Astrocyte (in vitro differentiated cells and primary cell): ENCODE measurements around the gene PAH. TPM values are rescaled to one million over a fixed set of nuclear protein-coding genes. Genes with fewer than 3 reads are reported as not detected.

Experiments
- DNase-seq: peaks from one replicate; pipeline ENCODE4 v3.0.0-alpha.2; 2010; ENCODE audit warnings: low read depth
- FAIRE-seq: peaks from 2 replicates; lab custom pipeline; 2011; peaks lifted over from hg19 to GRCh38; lab: Jason Lieb, UNC
- H2AFZ ChIP-seq: 2 replicates; pipeline ENCODE4 v1.6.0; 2012; ENCODE audit warnings: low read depth, low read length, inconsistent platforms
- H3K27ac ChIP-seq: 2 replicates; pipeline ENCODE4 v1.5.1; 2011; ENCODE audit warnings: low read depth, low read length, inconsistent platforms
- H3K27me3 ChIP-seq: 2 replicates; pipeline ENCODE4 v1.6.0; 2011; ENCODE audit warnings: low read length, inconsistent platforms; ENCODE audit not compliant: insufficient read depth
- H3K36me3 ChIP-seq: 2 replicates; pipeline ENCODE4 v1.5.1; 2011; ENCODE audit warnings: low read length, inconsistent platforms; ENCODE audit not compliant: insufficient read depth
- H3K4me1 ChIP-seq: 2 replicates; pipeline ENCODE4 v1.5.1; 2011; ENCODE audit warnings: low read length, inconsistent platforms; ENCODE audit not compliant: insufficient read depth
- H3K4me2 ChIP-seq: 2 replicates; pipeline ENCODE4 v1.6.0; 2012; ENCODE audit warnings: low read length, inconsistent platforms
- H3K4me3 ChIP-seq: 2 replicates; pipeline ENCODE4 v1.5.1; 2011; ENCODE audit warnings: low read depth, mild to moderate bottlenecking, low read length, inconsistent platforms; ENCODE audit not compliant: insufficient read depth
- H3K79me2 ChIP-seq: 2 replicates; pipeline ENCODE4 v1.6.0; 2012; ENCODE audit warnings: mild to moderate bottlenecking, low read length, inconsistent platforms; ENCODE audit not compliant: insufficient read depth
- H3K9ac ChIP-seq: 2 replicates; pipeline ENCODE4 v1.6.0; 2012; ENCODE audit warnings: mild to moderate bottlenecking, low read length, inconsistent platforms
- H3K9me3 ChIP-seq: 2 replicates; pipeline ENCODE4 v1.5.1; 2012; ENCODE audit warnings: low read depth, mild to moderate bottlenecking, low read length, inconsistent platforms; ENCODE audit not compliant: insufficient read depth
- H4K20me1 ChIP-seq: 2 replicates; pipeline ENCODE4 v1.6.0; 2012; ENCODE audit warnings: low read length, inconsistent platforms; ENCODE audit not compliant: insufficient read depth
- H3K27ac Mint-ChIP-seq: one replicate; pipeline ENCODE4 v1.8.0; 2021; ENCODE audit warnings: mild to moderate bottlenecking, mixed read lengths; ENCODE audit not compliant: unreplicated experiment
- H3K27me3 Mint-ChIP-seq: one replicate; pipeline ENCODE4 v1.8.0; 2021; ENCODE audit warnings: low read depth, mixed read lengths; ENCODE audit not compliant: unreplicated experiment
- H3K36me3 Mint-ChIP-seq: one replicate; pipeline ENCODE4 v1.8.0; 2021; ENCODE audit warnings: low read depth, mixed read lengths; ENCODE audit not compliant: unreplicated experiment
- H3K4me1 Mint-ChIP-seq: one replicate; pipeline ENCODE4 v1.8.0; 2021; ENCODE audit warnings: low read depth, mixed read lengths; ENCODE audit not compliant: unreplicated experiment
- H3K4me3 Mint-ChIP-seq: one replicate; pipeline ENCODE4 v1.8.0; 2021; ENCODE audit warnings: mild to moderate bottlenecking, moderate library complexity, mixed read lengths; ENCODE audit not compliant: unreplicated experiment
- H3K9me3 Mint-ChIP-seq: one replicate; pipeline ENCODE4 v1.8.0; 2021; ENCODE audit warnings: mild to moderate bottlenecking, mixed read lengths; ENCODE audit not compliant: unreplicated experiment
- EZH2 ChIP-seq: IDR thresholded peaks from 2 replicates; pipeline ENCODE4 v1.6.1; 2012; ENCODE audit warnings: mild to moderate bottlenecking, low read length, inconsistent platforms; ENCODE audit not compliant: insufficient read depth
- total RNA-seq: library from RNA; stranded (reverse); gene quantifications from 2 replicates; pipeline ENCODE4 v1.2.1, GENCODE V29; 2021
- TF ChIP-seq, protein P1 (sequence below): IDR thresholded peaks from 2 replicates; pipeline ENCODE4 v1.5.1; 2011; ENCODE audit warnings: low read depth, mild to moderate bottlenecking, inconsistent platforms, low read length, moderate library complexity; ENCODE audit not compliant: insufficient read depth

The PAH gene
- total RNA-seq, 1 donor from 2014 or later = not detected

DNA sequence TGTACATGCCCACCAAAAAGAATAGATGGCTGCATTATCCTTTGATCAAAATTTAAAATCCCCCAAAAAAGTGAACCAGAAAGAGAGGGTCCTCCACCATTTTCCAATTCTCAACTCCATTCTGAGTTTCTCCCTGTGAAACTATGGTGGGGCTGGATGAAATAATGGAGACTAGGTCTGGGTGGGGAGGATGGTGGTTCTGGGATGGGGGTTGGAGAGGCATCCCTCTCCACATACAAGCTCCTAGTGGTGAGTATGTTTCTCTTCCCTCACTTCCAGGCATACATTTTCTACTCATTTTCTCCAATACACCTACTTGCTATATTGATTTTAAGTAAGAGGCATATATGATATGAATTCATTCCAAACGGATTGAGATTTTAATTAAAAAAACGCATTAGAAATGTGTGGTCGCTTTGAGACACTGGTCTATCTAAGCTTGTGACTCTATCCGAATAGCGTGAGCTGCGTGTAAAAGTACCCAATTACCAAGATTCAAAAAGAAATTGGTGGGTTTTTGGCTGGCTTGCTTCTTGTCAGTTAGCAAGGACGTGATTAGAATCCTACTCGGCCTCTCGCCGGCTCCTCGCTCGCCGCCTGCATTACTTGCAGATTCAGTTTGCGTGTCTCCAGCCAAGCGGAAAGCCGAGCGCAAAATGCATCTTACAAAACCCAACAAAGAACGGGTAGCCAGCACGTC, 43.9 kb upstream of the PAH start:
- Histone ChIP-seq H3K4me1 (no peaks in the 10 kb centered on the region), H3K4me2 (peak overlapping the region; percentile 54), H3K79me2 (no peaks in the 10 kb centered on the region), H3K9ac (no peak overlapping the region), H4K20me1 (no peaks in the 10 kb centered on the region), H3K27me3 (peaks cover 79% of the 10 kb centered on the region), H3K4me3 (no peak overlapping the region), H2AFZ (no peak overlapping the region), H3K9me3 (no peaks in the 10 kb centered on the region), H3K36me3 (no peaks in the 10 kb centered on the region), H3K27ac (no peak overlapping the region)
- Mint-ChIP-seq H3K9me3 (peaks cover 15% of the 10 kb centered on the region), H3K36me3 (no peaks in the 10 kb centered on the region), H3K4me1 (peaks cover 10% of the 10 kb centered on the region), H3K4me3 (no peak overlapping the region), H3K27ac (no peak overlapping the region), H3K27me3 (peaks cover 83% of the 10 kb centered on the region)
- TF ChIP-seq, protein P1, sequence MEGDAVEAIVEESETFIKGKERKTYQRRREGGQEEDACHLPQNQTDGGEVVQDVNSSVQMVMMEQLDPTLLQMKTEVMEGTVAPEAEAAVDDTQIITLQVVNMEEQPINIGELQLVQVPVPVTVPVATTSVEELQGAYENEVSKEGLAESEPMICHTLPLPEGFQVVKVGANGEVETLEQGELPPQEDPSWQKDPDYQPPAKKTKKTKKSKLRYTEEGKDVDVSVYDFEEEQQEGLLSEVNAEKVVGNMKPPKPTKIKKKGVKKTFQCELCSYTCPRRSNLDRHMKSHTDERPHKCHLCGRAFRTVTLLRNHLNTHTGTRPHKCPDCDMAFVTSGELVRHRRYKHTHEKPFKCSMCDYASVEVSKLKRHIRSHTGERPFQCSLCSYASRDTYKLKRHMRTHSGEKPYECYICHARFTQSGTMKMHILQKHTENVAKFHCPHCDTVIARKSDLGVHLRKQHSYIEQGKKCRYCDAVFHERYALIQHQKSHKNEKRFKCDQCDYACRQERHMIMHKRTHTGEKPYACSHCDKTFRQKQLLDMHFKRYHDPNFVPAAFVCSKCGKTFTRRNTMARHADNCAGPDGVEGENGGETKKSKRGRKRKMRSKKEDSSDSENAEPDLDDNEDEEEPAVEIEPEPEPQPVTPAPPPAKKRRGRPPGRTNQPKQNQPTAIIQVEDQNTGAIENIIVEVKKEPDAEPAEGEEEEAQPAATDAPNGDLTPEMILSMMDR = no peak
- TF ChIP-seq EZH2 = peak; percentile 12
- DNase-seq = no peak
- FAIRE-seq = no peak

DNA sequence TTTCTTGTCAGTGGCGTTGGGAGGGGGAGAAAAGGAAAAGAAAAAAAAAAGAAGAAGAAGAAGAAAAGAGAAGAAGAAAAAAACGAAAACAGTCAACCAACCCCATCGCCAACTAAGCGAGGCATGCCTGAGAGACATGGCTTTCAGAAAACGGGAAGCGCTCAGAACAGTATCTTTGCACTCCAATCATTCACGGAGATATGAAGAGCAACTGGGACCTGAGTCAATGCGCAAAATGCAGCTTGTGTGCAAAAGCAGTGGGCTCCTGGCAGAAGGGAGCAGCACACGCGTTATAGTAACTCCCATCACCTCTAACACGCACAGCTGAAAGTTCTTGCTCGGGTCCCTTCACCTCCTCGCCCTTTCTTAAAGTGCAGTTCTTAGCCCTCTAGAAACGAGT, 42.3 kb upstream of the PAH start:
- Histone ChIP-seq H3K9ac (no peak overlapping the region), H3K4me2 (no peak overlapping the region), H2AFZ (no peak overlapping the region), H3K27ac (no peak overlapping the region), H3K36me3 (no peaks in the 10 kb centered on the region), H3K79me2 (no peaks in the 10 kb centered on the region), H3K27me3 (peaks cover 81% of the 10 kb centered on the region), H3K4me3 (no peak overlapping the region), H3K9me3 (no peaks in the 10 kb centered on the region), H3K4me1 (no peaks in the 10 kb centered on the region), H4K20me1 (no peaks in the 10 kb centered on the region)
- H3K27ac Mint-ChIP-seq = peak overlapping the region; percentile 16
- H3K4me3 Mint-ChIP-seq = no peak overlapping the region
- TF ChIP-seq, protein P1 = no peak
- no peak for TF ChIP-seq EZH2
- H3K9me3 Mint-ChIP-seq = peaks cover 15% of the 10 kb centered on the region
- H3K27me3 Mint-ChIP-seq = peaks cover 83% of the 10 kb centered on the region
- H3K4me1 Mint-ChIP-seq = peaks cover 6% of the 10 kb centered on the region
- FAIRE-seq (no peak), DNase-seq (no peak)
- H3K36me3 Mint-ChIP-seq = no peaks in the 10 kb centered on the region

DNA sequence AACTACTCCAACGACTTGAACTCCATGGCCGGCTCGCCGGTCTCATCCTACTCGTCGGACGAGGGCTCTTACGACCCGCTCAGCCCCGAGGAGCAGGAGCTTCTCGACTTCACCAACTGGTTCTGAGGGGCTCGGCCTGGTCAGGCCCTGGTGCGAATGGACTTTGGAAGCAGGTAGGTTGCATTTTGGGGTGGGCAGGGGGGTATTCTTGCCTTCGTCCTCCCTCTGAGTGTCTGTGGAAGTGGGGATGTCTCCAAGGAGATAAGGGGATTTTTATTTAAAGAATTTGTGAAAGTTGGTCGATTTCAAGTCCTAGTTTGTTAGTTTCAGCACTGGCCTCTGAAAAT, 41.8 kb upstream of the PAH start:
- TF ChIP-seq EZH2 = no peak
- TF ChIP-seq, protein P1 = no peak
- Histone ChIP-seq H3K4me2 (peak overlapping the region; percentile 84), H3K27me3 (peaks cover 79% of the 10 kb centered on the region), H3K9ac (no peak overlapping the region), H2AFZ (peak overlapping the region; percentile 71), H3K9me3 (no peaks in the 10 kb centered on the region), H3K4me3 (no peak overlapping the region), H4K20me1 (no peaks in the 10 kb centered on the region), H3K27ac (no peak overlapping the region), H3K4me1 (no peaks in the 10 kb centered on the region), H3K36me3 (no peaks in the 10 kb centered on the region), H3K79me2 (no peaks in the 10 kb centered on the region)
- Mint-ChIP-seq H3K27me3 (peaks cover 83% of the 10 kb centered on the region), H3K27ac (no peak overlapping the region), H3K36me3 (no peaks in the 10 kb centered on the region), H3K4me1 (peaks cover 6% of the 10 kb centered on the region), H3K9me3 (peaks cover 9% of the 10 kb centered on the region), H3K4me3 (peak overlapping the region; percentile 75)
- FAIRE-seq (no peak), DNase-seq (no peak)
